ENCODE measurements around the gene MATCAP1. TPM values are rescaled to one million over a fixed set of nuclear protein-coding genes. Genes with fewer than 3 reads are reported as not detected.
A peak's percentile ranks its signal among the peaks of the same experiment; 100 is the strongest.

MATCAP1 gene
- total and polyA plus RNA-seq, 10 of the 15 experiments (the other 5 are each of a cell fraction or from before 2014, with no cell fraction given) = 2.8 to 25.8 (median 8.6) TPM

- TF ChIP-seq, protein P1, sequence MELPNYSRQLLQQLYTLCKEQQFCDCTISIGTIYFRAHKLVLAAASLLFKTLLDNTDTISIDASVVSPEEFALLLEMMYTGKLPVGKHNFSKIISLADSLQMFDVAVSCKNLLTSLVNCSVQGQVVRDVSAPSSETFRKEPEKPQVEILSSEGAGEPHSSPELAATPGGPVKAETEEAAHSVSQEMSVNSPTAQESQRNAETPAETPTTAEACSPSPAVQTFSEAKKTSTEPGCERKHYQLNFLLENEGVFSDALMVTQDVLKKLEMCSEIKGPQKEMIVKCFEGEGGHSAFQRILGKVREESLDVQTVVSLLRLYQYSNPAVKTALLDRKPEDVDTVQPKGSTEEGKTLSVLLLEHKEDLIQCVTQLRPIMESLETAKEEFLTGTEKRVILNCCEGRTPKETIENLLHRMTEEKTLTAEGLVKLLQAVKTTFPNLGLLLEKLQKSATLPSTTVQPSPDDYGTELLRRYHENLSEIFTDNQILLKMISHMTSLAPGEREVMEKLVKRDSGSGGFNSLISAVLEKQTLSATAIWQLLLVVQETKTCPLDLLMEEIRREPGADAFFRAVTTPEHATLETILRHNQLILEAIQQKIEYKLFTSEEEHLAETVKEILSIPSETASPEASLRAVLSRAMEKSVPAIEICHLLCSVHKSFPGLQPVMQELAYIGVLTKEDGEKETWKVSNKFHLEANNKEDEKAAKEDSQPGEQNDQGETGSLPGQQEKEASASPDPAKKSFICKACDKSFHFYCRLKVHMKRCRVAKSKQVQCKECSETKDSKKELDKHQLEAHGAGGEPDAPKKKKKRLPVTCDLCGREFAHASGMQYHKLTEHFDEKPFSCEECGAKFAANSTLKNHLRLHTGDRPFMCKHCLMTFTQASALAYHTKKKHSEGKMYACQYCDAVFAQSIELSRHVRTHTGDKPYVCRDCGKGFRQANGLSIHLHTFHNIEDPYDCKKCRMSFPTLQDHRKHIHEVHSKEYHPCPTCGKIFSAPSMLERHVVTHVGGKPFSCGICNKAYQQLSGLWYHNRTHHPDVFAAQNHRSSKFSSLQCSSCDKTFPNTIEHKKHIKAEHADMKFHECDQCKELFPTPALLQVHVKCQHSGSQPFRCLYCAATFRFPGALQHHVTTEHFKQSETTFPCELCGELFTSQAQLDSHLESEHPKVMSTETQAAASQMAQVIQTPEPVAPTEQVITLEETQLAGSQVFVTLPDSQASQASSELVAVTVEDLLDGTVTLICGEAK (IDR thresholded peaks at IDR 0.05; ENCODE audit: borderline replicate concordance) = peak; percentile 50; the same call in 1 of the 2 replicates
These were observed 12.7 kb downstream of the MATCAP1 start (continued) for GRCh38 chr16:67170949-67171649.

GRCh38 chr16:67170168-67170948 is 13.4 kb downstream of the MATCAP1 start, which contains the start of gene NOL3:
TSS of gene NOL3 (plus strand) at chr16:67170538.
- intact Hi-C loops (cut with micrococcal nuclease; ENCODE audit: unreplicated experiment) (no loop called here), in situ Hi-C loops (cut with MboI) (no loop called here)
- ChIA-PET POLR2A (interaction anchor here (0.7 to 10.9 kb wide), 11 partner anchors 10 to 152 kb away, joined by 3 to 137 read pairs (median 5); partner anchors contain the start of genes FBXL8, FHOD1, HSF4 and TMEM208), CTCF (interaction anchor here (0.5 to 5.4 kb wide), 20 partner anchors 9 to 214 kb away, joined by 3 to 60 read pairs (median 4); partner anchors contain the start of genes B3GNT9, EXOC3L1, FBXL8 and MATCAP1), RAD21 (ENCODE audit: unreplicated experiment) (interaction anchor here (0.7 to 4.1 kb wide), 11 partner anchors 9 to 152 kb away, joined by 3 to 48 read pairs (median 4); partner anchors contain the start of genes E2F4, FBXL8, FHOD1 and TMEM208), SMC1A (ENCODE audit: uncharacterized antibody, unreplicated experiment) (interaction anchor here (1.0 to 4.1 kb wide), 3 partner anchors 11 to 153 kb away, joined by 3 to 48 read pairs (median 6); partner anchors contain the start of genes FBXL8 and TRADD)
- Histone ChIP-seq H3K9ac (ENCODE audit: control insufficient read depth, insufficient read depth, low read length) (peak within 1 kb of the TSS; percentile 69), H3K27me3 (replicated peaks in 1 of 2; ENCODE audit: control insufficient read depth in 2 of 2, insufficient read depth in 2 of 2, low read length in 1 of 2) (peaks cover 0 to 7% of the 10 kb centered on the region in 2 experiments), H3K79me2 (ENCODE audit: control insufficient read depth, insufficient read depth, low read length) (no peaks in the 10 kb centered on the region), H3K4me3 (peak within 1 kb of the TSS; percentile 73), H3K9me3 (replicated peaks; ENCODE audit: control insufficient read depth, insufficient read depth, low read length) (no peaks in the 10 kb centered on the region; the same call in 2 of the 3 replicates), H2AFZ (ENCODE audit: control insufficient read depth, low read depth, low read length) (peak within 1 kb of the TSS; percentile 74), H3K27ac (ENCODE audit: control insufficient read depth, insufficient read depth) (peak within 1 kb of the TSS; percentile 50), H4K20me1 (ENCODE audit: control insufficient read depth, insufficient read depth) (no peaks in the 10 kb centered on the region), H3K4me1 (ENCODE audit: control insufficient read depth, insufficient read depth, low read length) (peaks cover 43% of the 10 kb centered on the region), H3K4me2 (ENCODE audit: control insufficient read depth, insufficient read depth) (peak within 1 kb of the TSS; percentile 95), H3K36me3 (ENCODE audit: control insufficient read depth in 2 of 2, insufficient read depth in 2 of 2, low read length in 1 of 2) (no peaks in the 10 kb centered on the region)
- BruUV-seq (replicated peaks) = no TSS peak
- FAIRE-seq = peak; percentile 66
- ATAC-seq = peak; percentile 63
- WGBS (ENCODE audit: insufficient coverage, insufficient replicate concordance, low lambda C conversion rate, missing lambda C conversion rate) = under 1% methylated on average over 37 of the region's 50 CpGs
- peak; percentile 58 for DNase-seq (ENCODE audit: low read depth, low spot score)
- peak; percentile 50 for TF ChIP-seq POLR2A (IDR thresholded peaks at IDR 0.05; ENCODE audit: low read depth, low read length)
- TF ChIP-seq, protein P2, sequence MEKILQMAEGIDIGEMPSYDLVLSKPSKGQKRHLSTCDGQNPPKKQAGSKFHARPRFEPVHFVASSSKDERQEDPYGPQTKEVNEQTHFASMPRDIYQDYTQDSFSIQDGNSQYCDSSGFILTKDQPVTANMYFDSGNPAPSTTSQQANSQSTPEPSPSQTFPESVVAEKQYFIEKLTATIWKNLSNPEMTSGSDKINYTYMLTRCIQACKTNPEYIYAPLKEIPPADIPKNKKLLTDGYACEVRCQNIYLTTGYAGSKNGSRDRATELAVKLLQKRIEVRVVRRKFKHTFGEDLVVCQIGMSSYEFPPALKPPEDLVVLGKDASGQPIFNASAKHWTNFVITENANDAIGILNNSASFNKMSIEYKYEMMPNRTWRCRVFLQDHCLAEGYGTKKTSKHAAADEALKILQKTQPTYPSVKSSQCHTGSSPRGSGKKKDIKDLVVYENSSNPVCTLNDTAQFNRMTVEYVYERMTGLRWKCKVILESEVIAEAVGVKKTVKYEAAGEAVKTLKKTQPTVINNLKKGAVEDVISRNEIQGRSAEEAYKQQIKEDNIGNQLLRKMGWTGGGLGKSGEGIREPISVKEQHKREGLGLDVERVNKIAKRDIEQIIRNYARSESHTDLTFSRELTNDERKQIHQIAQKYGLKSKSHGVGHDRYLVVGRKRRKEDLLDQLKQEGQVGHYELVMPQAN (conservative IDR thresholded peaks at IDR 0.05) = 0 out of 2 replicates have a peak, but pooled peaks have one; percentile 57
- TF ChIP-seq PKNOX1 (IDR thresholded peaks at IDR 0.05) = peak; percentile 60; the same call in 1 of the 2 replicates
- no peak for TF ChIP-seq CREB1 (IDR thresholded peaks at IDR 0.05; ENCODE audit: low read depth)
- TF ChIP-seq ETV6 (conservative IDR thresholded peaks at IDR 0.05 in 1 of 2, IDR thresholded peaks at IDR 0.05 in 1 of 2; ENCODE audit: borderline replicate concordance in 1 of 2, low read depth in 1 of 2) = no peak
- no peak for TF ChIP-seq E2F4 (IDR thresholded peaks at IDR 0.05; ENCODE audit: low read depth, low read length)
- TF ChIP-seq DPF2 (IDR thresholded peaks at IDR 0.05) = peak; percentile 50
- TF ChIP-seq SMC3 (IDR thresholded peaks at IDR 0.05; ENCODE audit: borderline replicate concordance, low read length) = no peak; the same call in 1 of the 2 replicates
- peak; percentile 43 for TF ChIP-seq RELA (IDR thresholded peaks at IDR 0.05; ENCODE audit: borderline replicate concordance, partially characterized antibody)
